ENCODE measurements around the gene REC114. TPM values are rescaled to one million over a fixed set of nuclear protein-coding genes. Genes with fewer than 3 reads are reported as not detected.

REC114 gene
- polyA plus RNA-seq, 1 donor (not counting 4 experiments of a cell fraction or from before 2014, with no cell fraction given) = not detected

- Histone ChIP-seq H4K20me1 (ENCODE audit: control insufficient read depth, extremely low read depth, insufficient read depth, low read length) (no peaks in the 10 kb centered on the region), H3K9me1 (ENCODE audit: control insufficient read depth, extremely low read depth, insufficient read depth, low read length) (no peaks in the 10 kb centered on the region), H3K27me3 (ENCODE audit: control insufficient read depth, extremely low read depth, insufficient read depth, low read length) (peaks cover 6% of the 10 kb centered on the region), H3K4me2 (ENCODE audit: control insufficient read depth, extremely low read depth, insufficient read depth, low read depth, low read length) (no peak overlapping the region), H3K36me3 (ENCODE audit: control insufficient read depth in 2 of 2, extremely low read depth in 1 of 2, insufficient read depth in 2 of 2, low read length in 2 of 2) (no peaks in the 10 kb centered on the region), H3K4me1 (ENCODE audit: control insufficient read depth, extremely low read depth, insufficient read depth, low read length) (no peaks in the 10 kb centered on the region), H2AFZ (ENCODE audit: control insufficient read depth, low read length) (no peak overlapping the region), H3K27ac (ENCODE audit: control insufficient read depth, insufficient read depth, low read length) (no peak overlapping the region), H3K4me3 (ENCODE audit: control insufficient read depth in 2 of 3, extremely low read depth in 1 of 3, insufficient read depth in 2 of 3, low read depth in 1 of 3, low read length in 3 of 3) (no peak overlapping the region), H3K9me3 (ENCODE audit: control insufficient read depth, low read depth, low read length) (no peaks in the 10 kb centered on the region), H3K9ac (ENCODE audit: control insufficient read depth, extremely low read depth, insufficient read depth, low read length) (no peak overlapping the region), H3K79me2 (ENCODE audit: control insufficient read depth, insufficient read depth, low read length) (no peaks in the 10 kb centered on the region)
- dilution Hi-C loops (cut with MboI; ENCODE audit: extremely low pct_ligation_motif_present, low sequenced_read_pairs) = no loop called here
- FAIRE-seq (no peak), DNase-seq (ENCODE audit: low read depth, low spot score) (no peak)
- TF ChIP-seq EZH2 (IDR thresholded peaks at IDR 0.05; ENCODE audit: low read length) (no peak), CTCF (optimal IDR thresholded peaks at IDR 0.05 in 1 of 3, IDR thresholded peaks at IDR 0.05 in 1 of 3, conservative IDR thresholded peaks at IDR 0.05 in 1 of 3; ENCODE audit: extremely low read depth in 1 of 3, insufficient read depth in 2 of 3, low read length in 3 of 3) (peak in 2 of 3 experiments; percentile 28 to 43)
Measured at GRCh38 chr15:73464602-73465001, 21.6 kb downstream of the REC114 start.

- FAIRE-seq = no peak
- Histone ChIP-seq H3K9ac (ENCODE audit: control insufficient read depth, extremely low read depth, insufficient read depth, low read length) (no peak overlapping the region), H2AFZ (ENCODE audit: control insufficient read depth, low read length) (no peak overlapping the region)
Measured at GRCh38 chr15:73467758-73468157, 24.8 kb downstream of the REC114 start.

More at GRCh38 chr15:73467758-73468157, 24.8 kb downstream of the REC114 start:
- H3K27me3 ChIP-seq (ENCODE audit: control insufficient read depth, extremely low read depth, insufficient read depth, low read length) = peaks cover 3% of the 10 kb centered on the region
- no peak for DNase-seq (ENCODE audit: low read depth, low spot score)
- H3K9me3 ChIP-seq (ENCODE audit: control insufficient read depth, low read depth, low read length) = no peaks in the 10 kb centered on the region
- TF ChIP-seq EZH2 (IDR thresholded peaks at IDR 0.05; ENCODE audit: low read length) = no peak
- no peak for TF ChIP-seq CTCF (optimal IDR thresholded peaks at IDR 0.05 in 1 of 3, IDR thresholded peaks at IDR 0.05 in 1 of 3, conservative IDR thresholded peaks at IDR 0.05 in 1 of 3; ENCODE audit: extremely low read depth in 1 of 3, insufficient read depth in 2 of 3, low read length in 3 of 3)
- dilution Hi-C loops (cut with MboI; ENCODE audit: extremely low pct_ligation_motif_present, low sequenced_read_pairs) = no loop called here
- no peak overlapping the region for H3K27ac ChIP-seq (ENCODE audit: control insufficient read depth, insufficient read depth, low read length)
- H3K4me3 ChIP-seq (ENCODE audit: control insufficient read depth in 2 of 3, extremely low read depth in 1 of 3, insufficient read depth in 2 of 3, low read depth in 1 of 3, low read length in 3 of 3) = no peak overlapping the region
- no peaks in the 10 kb centered on the region for H3K4me1 ChIP-seq (ENCODE audit: control insufficient read depth, extremely low read depth, insufficient read depth, low read length)
- no peaks in the 10 kb centered on the region for H3K36me3 ChIP-seq (ENCODE audit: control insufficient read depth in 2 of 2, extremely low read depth in 1 of 2, insufficient read depth in 2 of 2, low read length in 2 of 2)
- H3K79me2 ChIP-seq (ENCODE audit: control insufficient read depth, insufficient read depth, low read length) = no peaks in the 10 kb centered on the region
- H3K9me1 ChIP-seq (ENCODE audit: control insufficient read depth, extremely low read depth, insufficient read depth, low read length) = no peaks in the 10 kb centered on the region
- no peaks in the 10 kb centered on the region for H4K20me1 ChIP-seq (ENCODE audit: control insufficient read depth, extremely low read depth, insufficient read depth, low read length)
- H3K4me2 ChIP-seq (ENCODE audit: control insufficient read depth, extremely low read depth, insufficient read depth, low read depth, low read length) = no peak overlapping the region
